WTC11 (cell line): ENCODE measurements around the gene TACR2.

ENCODE experiments used
- NFYB ChIP-seq: sonication (generic); formaldehyde crosslinking; conservative IDR thresholded peaks from 2 replicates; pipeline ENCODE4 v1.8.0; 2022; ENCODE audit warnings: low read depth, missing genetic modification reagents
- ZNF263 ChIP-seq: sonication (generic); formaldehyde crosslinking; IDR thresholded peaks from 2 replicates; pipeline ENCODE4 v1.8.1; 2022; ENCODE audit warnings: low read depth, mild to moderate bottlenecking, moderate library complexity, missing genetic modification reagents
- TF ChIP-seq, protein P1 (sequence below): sonication (generic); formaldehyde crosslinking; IDR thresholded peaks from 2 replicates; pipeline ENCODE4 v1.8.1; 2022; ENCODE audit warnings: low read depth, mild to moderate bottlenecking, moderate library complexity, missing genetic modification reagents, borderline replicate concordance
- TF ChIP-seq, protein P2 (sequence below): sonication (generic); formaldehyde crosslinking; IDR thresholded peaks from 2 replicates; pipeline ENCODE4 v1.8.0; 2022; ENCODE audit warnings: mild to moderate bottlenecking, missing genetic modification reagents
- TF ChIP-seq, protein P3 (sequence below): fragments of 200-600 bp; IDR thresholded peaks from 2 replicates; pipeline ENCODE4 v1.8.0; 2022; ENCODE audit warnings: antibody characterized with exemption

DNA sequence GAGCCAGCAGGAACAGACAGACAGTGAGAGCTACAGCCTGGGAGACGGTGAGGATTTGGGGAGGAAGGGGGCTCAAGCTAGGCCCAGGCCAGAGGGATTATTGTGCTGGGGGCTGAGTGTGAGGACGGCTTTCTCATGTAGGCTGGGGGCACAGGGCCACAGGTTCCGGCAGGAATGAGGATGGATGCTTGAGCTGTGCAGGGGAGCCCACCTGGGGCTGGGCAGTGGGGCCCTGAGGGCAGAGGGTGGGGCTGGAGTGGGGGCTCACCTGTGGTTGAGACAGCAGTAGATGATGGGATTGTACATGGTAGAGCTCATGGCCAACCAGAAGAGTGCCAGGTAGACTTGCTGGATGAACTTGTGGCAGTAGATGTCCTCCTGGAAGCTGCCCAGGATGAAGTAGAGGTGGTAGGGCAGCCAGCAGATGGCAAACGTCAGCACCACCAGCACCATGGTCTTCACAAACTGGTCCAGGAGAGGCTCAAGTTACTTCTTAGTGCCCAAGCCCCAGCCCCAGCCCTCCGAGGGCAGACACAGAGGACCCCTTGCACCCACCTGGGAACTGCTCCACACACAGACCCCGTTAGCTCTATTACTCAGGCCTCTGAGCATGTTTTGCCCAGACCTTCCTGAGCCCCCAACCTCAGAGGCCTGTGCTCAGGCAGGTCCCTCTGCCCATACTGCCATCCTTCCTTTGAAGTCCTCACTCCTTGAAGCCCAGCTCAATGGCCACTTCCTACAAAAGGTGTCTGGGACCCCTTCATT is 9.7 kb downstream of the TACR2 start:
- TF ChIP-seq NFYB (CRISPR knock-in tag) (no peak), ZNF263 (CRISPR knock-in tag) (no peak)
- TF ChIP-seq, protein P1, sequence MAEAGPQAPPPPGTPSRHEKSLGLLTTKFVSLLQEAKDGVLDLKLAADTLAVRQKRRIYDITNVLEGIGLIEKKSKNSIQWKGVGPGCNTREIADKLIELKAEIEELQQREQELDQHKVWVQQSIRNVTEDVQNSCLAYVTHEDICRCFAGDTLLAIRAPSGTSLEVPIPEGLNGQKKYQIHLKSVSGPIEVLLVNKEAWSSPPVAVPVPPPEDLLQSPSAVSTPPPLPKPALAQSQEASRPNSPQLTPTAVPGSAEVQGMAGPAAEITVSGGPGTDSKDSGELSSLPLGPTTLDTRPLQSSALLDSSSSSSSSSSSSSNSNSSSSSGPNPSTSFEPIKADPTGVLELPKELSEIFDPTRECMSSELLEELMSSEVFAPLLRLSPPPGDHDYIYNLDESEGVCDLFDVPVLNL (CRISPR knock-in tag) = no peak
- TF ChIP-seq, protein P2, sequence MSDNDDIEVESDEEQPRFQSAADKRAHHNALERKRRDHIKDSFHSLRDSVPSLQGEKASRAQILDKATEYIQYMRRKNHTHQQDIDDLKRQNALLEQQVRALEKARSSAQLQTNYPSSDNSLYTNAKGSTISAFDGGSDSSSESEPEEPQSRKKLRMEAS (CRISPR knock-in tag) = no peak
- TF ChIP-seq, protein P3, sequence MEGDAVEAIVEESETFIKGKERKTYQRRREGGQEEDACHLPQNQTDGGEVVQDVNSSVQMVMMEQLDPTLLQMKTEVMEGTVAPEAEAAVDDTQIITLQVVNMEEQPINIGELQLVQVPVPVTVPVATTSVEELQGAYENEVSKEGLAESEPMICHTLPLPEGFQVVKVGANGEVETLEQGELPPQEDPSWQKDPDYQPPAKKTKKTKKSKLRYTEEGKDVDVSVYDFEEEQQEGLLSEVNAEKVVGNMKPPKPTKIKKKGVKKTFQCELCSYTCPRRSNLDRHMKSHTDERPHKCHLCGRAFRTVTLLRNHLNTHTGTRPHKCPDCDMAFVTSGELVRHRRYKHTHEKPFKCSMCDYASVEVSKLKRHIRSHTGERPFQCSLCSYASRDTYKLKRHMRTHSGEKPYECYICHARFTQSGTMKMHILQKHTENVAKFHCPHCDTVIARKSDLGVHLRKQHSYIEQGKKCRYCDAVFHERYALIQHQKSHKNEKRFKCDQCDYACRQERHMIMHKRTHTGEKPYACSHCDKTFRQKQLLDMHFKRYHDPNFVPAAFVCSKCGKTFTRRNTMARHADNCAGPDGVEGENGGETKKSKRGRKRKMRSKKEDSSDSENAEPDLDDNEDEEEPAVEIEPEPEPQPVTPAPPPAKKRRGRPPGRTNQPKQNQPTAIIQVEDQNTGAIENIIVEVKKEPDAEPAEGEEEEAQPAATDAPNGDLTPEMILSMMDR = no peak
